Fibroblast of lung (primary cell): ENCODE results near the gene DNAJA3. TPM values are rescaled to one million over a fixed set of nuclear protein-coding genes. Genes with fewer than 3 reads are reported as not detected.

Experiments used
- DNase-seq, 2 donors: peaks; one replicate each; pipeline versions ENCODE4 v3.0.0 to v3.0.0-alpha.2; 2010; ENCODE audit warnings: low read depth in 2 of 2
- H2AFZ ChIP-seq: 2 replicates; pipeline ENCODE4 v1.5.1; 2012; ENCODE audit warnings: low read length, control low read depth, inconsistent platforms
- H3K27ac ChIP-seq: 2 replicates; pipeline ENCODE4 v1.5.1; 2011; ENCODE audit warnings: low read length, control low read depth; ENCODE audit not compliant: insufficient read depth
- H3K27me3 ChIP-seq: 2 replicates; pipeline ENCODE4 v1.5.1; 2011; ENCODE audit warnings: mild to moderate bottlenecking, low read length; ENCODE audit not compliant: control insufficient read depth, insufficient read depth
- H3K36me3 ChIP-seq: 2 replicates; pipeline ENCODE4 v1.5.1; 2011; ENCODE audit warnings: low read length; ENCODE audit not compliant: control insufficient read depth, insufficient read depth
- H3K4me1 ChIP-seq: 2 replicates; pipeline ENCODE4 v1.5.1; 2011; ENCODE audit warnings: low read length; ENCODE audit not compliant: control insufficient read depth, insufficient read depth; ENCODE audit errors: extremely low read depth
- H3K4me2 ChIP-seq: 2 replicates; pipeline ENCODE4 v1.5.1; 2011; ENCODE audit warnings: low read length, control low read depth; ENCODE audit not compliant: insufficient read depth; ENCODE audit errors: extremely low read depth
- H3K4me3 ChIP-seq, 4 experiments: fragments of 200-600 bp in 1 of 4; sonication (generic) in 1 of 4; replicated peaks in 1 of 4; 2 replicates each; pipeline ENCODE4 v1.5.1; 2011 to 2016; ENCODE audit warnings: low read length in 4 of 4, low read depth in 3 of 4, mild to moderate bottlenecking in 3 of 4, control low read depth in 2 of 4, inconsistent platforms in 1 of 4, mixed read lengths in 1 of 4; ENCODE audit not compliant: insufficient read depth in 1 of 4; ENCODE audit errors: control extremely low read depth in 1 of 4
- H3K79me2 ChIP-seq: 2 replicates; pipeline ENCODE4 v1.5.1; 2012; ENCODE audit warnings: mild to moderate bottlenecking, low read length, inconsistent platforms; ENCODE audit not compliant: control insufficient read depth, insufficient read depth
- H3K9ac ChIP-seq: 2 replicates; pipeline ENCODE4 v1.5.1; 2011; ENCODE audit warnings: mild to moderate bottlenecking, low read length, control low read depth; ENCODE audit not compliant: insufficient read depth
- H3K9me3 ChIP-seq: 2 replicates; pipeline ENCODE4 v1.5.1; 2012; ENCODE audit warnings: low read depth, low read length; ENCODE audit not compliant: control insufficient read depth, insufficient read depth
- H4K20me1 ChIP-seq: 2 replicates; pipeline ENCODE4 v1.5.1; 2011; ENCODE audit warnings: low read length; ENCODE audit not compliant: control insufficient read depth, insufficient read depth; ENCODE audit errors: extremely low read depth
- CTCF ChIP-seq, 2 donors: IDR thresholded peaks in 1 of 2; conservative IDR thresholded peaks in 1 of 2; 1 replicate in 1 of 2; 2 replicates in 1 of 2; pipeline ENCODE4 v1.5.1; 2011 to 2012; ENCODE audit warnings: low read length in 2 of 2, control low read depth in 1 of 2, inconsistent platforms in 1 of 2, low read depth in 1 of 2, mild to moderate bottlenecking in 1 of 2
- EZH2 ChIP-seq: IDR thresholded peaks from 2 replicates; pipeline ENCODE4 v1.5.1; 2012; ENCODE audit warnings: low read length, control low read depth, mild to moderate bottlenecking; ENCODE audit errors: missing control alignments
- polyA plus RNA-seq, 2 donors: library from polyadenylated mRNA; depleted of rRNA in 1 of 2; stranded (reverse) in 1 of 2; unstranded in 1 of 2; fragments of >200 nt; gene quantifications; 2 replicates each; pipeline ENCODE4 v1.2.1, GENCODE V29; 2011 to 2012; ENCODE audit warnings: missing spikeins in 1 of 2
- total RNA-seq: library from RNA; depleted of rRNA; stranded (reverse); fragments of >200 nt; gene quantifications from 2 replicates; pipeline ENCODE4 v1.2.1, GENCODE V29; 2014

DNAJA3 gene
- total and polyA plus RNA-seq, 2 donors (not counting 1 experiment from before 2014, with no cell fraction given): 27.8 to 66.1 TPM

GRCh38 chr16:4381935-4382794 is 43.5 kb upstream of the DNAJA3 start:
- Histone ChIP-seq H3K4me3 (no peak overlapping the region), H3K9me3 (no peaks in the 10 kb centered on the region), H2AFZ (no peak overlapping the region), H3K9ac (no peak overlapping the region), H3K4me2 (no peak overlapping the region), H3K27ac (peak overlapping the region; percentile 71), H3K36me3 (peaks cover 42% of the 10 kb centered on the region), H4K20me1 (no peaks in the 10 kb centered on the region), H3K79me2 (peaks cover 51% of the 10 kb centered on the region), H3K27me3 (no peaks in the 10 kb centered on the region), H3K4me1 (peaks cover 51% of the 10 kb centered on the region)
- no peak for DNase-seq
- no peak for TF ChIP-seq EZH2
- no peak for TF ChIP-seq CTCF (conservative IDR thresholded peaks at IDR 0.05 in 1 of 2, IDR thresholded peaks at IDR 0.05 in 1 of 2; ENCODE audit: low read depth in 1 of 2, low read length in 2 of 2)

- DNase-seq: no peak
- no peak overlapping the region for H3K4me2 ChIP-seq
- no peak overlapping the region for H3K4me3 ChIP-seq
- H3K9ac ChIP-seq: peak overlapping the region; percentile 8
- peaks cover 44% of the 10 kb centered on the region for H3K79me2 ChIP-seq
- H3K9me3 ChIP-seq: no peaks in the 10 kb centered on the region
- TF ChIP-seq CTCF (conservative IDR thresholded peaks at IDR 0.05 in 1 of 2, IDR thresholded peaks at IDR 0.05 in 1 of 2; ENCODE audit: low read depth in 1 of 2, low read length in 2 of 2): no peak
- no peak overlapping the region for H2AFZ ChIP-seq
- H3K36me3 ChIP-seq: peaks cover 42% of the 10 kb centered on the region
- peak overlapping the region; percentile 71 for H3K27ac ChIP-seq
- H3K4me1 ChIP-seq: peaks cover 51% of the 10 kb centered on the region
- H3K27me3 ChIP-seq: no peaks in the 10 kb centered on the region
- no peaks in the 10 kb centered on the region for H4K20me1 ChIP-seq
Measured at GRCh38 chr16:4382795-4383357, 42.8 kb upstream of the DNAJA3 start.

GRCh38 chr16:4383591-4384444 is 41.9 kb upstream of the DNAJA3 start:
- no peak overlapping the region for H3K4me2 ChIP-seq
- H3K79me2 ChIP-seq: peaks cover 35% of the 10 kb centered on the region
- peak overlapping the region; percentile 71 for H3K27ac ChIP-seq
- no peak overlapping the region for H2AFZ ChIP-seq
- H3K36me3 ChIP-seq: peaks cover 41% of the 10 kb centered on the region
- H3K4me3 ChIP-seq: no peak overlapping the region
- H3K4me1 ChIP-seq: peaks cover 53% of the 10 kb centered on the region
- no peaks in the 10 kb centered on the region for H3K27me3 ChIP-seq
- no peaks in the 10 kb centered on the region for H3K9me3 ChIP-seq
- no peak for DNase-seq
- H4K20me1 ChIP-seq: no peaks in the 10 kb centered on the region
- no peak overlapping the region for H3K9ac ChIP-seq
- TF ChIP-seq EZH2 (no peak), CTCF (conservative IDR thresholded peaks at IDR 0.05 in 1 of 2, IDR thresholded peaks at IDR 0.05 in 1 of 2; ENCODE audit: low read depth in 1 of 2, low read length in 2 of 2) (no peak)
